GM21825 (cell line): ENCODE measurements around the gene PWWP2B.
"Not testable (repeated sequence)": the region's sequence is repeated elsewhere in the genome, so short reads cannot be mapped to it uniquely, and the experiment has no call there.

Experiments
- ATAC-seq: cut with Tn5 transposase; IDR thresholded peaks from one replicate; pipeline ENCODE4 v1.9.1; 2021; ENCODE audit warnings: mild to moderate bottlenecking, moderate library complexity; ENCODE audit not compliant: unreplicated experiment

Gene PWWP2B

GRCh38 chr10:132379026-132379425, 18.0 kb upstream of the PWWP2B start:
- ATAC-seq = not testable (repeated sequence)

- not testable (repeated sequence) for ATAC-seq
These were observed 16.0 kb upstream of the PWWP2B start for GRCh38 chr10:132380986-132381385.

GRCh38 chr10:132381741-132382140, 15.3 kb upstream of the PWWP2B start:
- ATAC-seq = no peak

- no peak for ATAC-seq
These were observed 14.6 kb upstream of the PWWP2B start for GRCh38 chr10:132382231-132382922.

- ATAC-seq = no peak
These were observed 13.9 kb upstream of the PWWP2B start for GRCh38 chr10:132383101-132383500.

GRCh38 chr10:132383751-132384196, 13.2 kb upstream of the PWWP2B start:
- no peak for ATAC-seq

GRCh38 chr10:132384618-132385388, 12.2 kb upstream of the PWWP2B start:
- no peak for ATAC-seq

GRCh38 chr10:132385389-132385667, 11.7 kb upstream of the PWWP2B start:
- ATAC-seq = no peak

GRCh38 chr10:132385721-132386418, 11.1 kb upstream of the PWWP2B start:
- ATAC-seq = no peak

- no peak for ATAC-seq
These were observed 10.6 kb upstream of the PWWP2B start for GRCh38 chr10:132386419-132386831.

GRCh38 chr10:132386896-132387295, 10.1 kb upstream of the PWWP2B start:
- not testable (repeated sequence) for ATAC-seq

- ATAC-seq = peak; percentile 54
These were observed 9.2 kb upstream of the PWWP2B start for GRCh38 chr10:132387764-132388210.

GRCh38 chr10:132388891-132389432, 8.0 kb upstream of the PWWP2B start:
- ATAC-seq = no peak

- ATAC-seq = no peak
These were observed 7.4 kb upstream of the PWWP2B start for GRCh38 chr10:132389433-132390169.

GRCh38 chr10:132390170-132390920, 6.7 kb upstream of the PWWP2B start:
- ATAC-seq = no peak

GRCh38 chr10:132390921-132391675, 5.9 kb upstream of the PWWP2B start:
- ATAC-seq = no peak

- ATAC-seq = no peak
These were observed 5.4 kb upstream of the PWWP2B start for GRCh38 chr10:132391676-132392020.

- ATAC-seq = no peak
These were observed 4.7 kb upstream of the PWWP2B start for GRCh38 chr10:132392184-132392800.
